ENCODE data around the gene GPR137.

- TF ChIP-seq CTCF (IDR thresholded peaks at IDR 0.05; ENCODE audit: low read length) (no peak), EZH2 (IDR thresholded peaks at IDR 0.05; ENCODE audit: borderline replicate concordance, low read length) (no peak)
Observed at GRCh38 chr11:64330888-64331287, 45.2 kb downstream of the GPR137 start.

Measured in OCI-LY1 (cell line).